Effector memory CD8-positive, alpha-beta T cell (primary cell): ENCODE results near the gene PDZRN3.

Experiments
- ATAC-seq: fragments of 150-1000 bp; cut with Tn5 transposase; replicated peaks from 2 replicates; pipeline ENCODE4 v1.10.0; 2021; ENCODE audit warnings: mild to moderate bottlenecking, moderate library complexity
- DNase-seq, 3 experiments: peaks; one replicate each; pipeline ENCODE4 v3.0.0; 2021
- H3K27ac Mint-ChIP-seq, 2 donors: one replicate each; pipeline ENCODE4 v1.8.0; 2022; ENCODE audit warnings: mild to moderate bottlenecking in 2 of 2, mixed read lengths in 2 of 2, moderate library complexity in 2 of 2
- H3K27me3 Mint-ChIP-seq, 2 donors: one replicate each; pipeline ENCODE4 v1.8.0; 2022; ENCODE audit warnings: mixed read lengths in 2 of 2
- H3K36me3 Mint-ChIP-seq: one replicate; pipeline ENCODE4 v1.8.0; 2022; ENCODE audit warnings: mild to moderate bottlenecking, moderate library complexity, mixed read lengths; ENCODE audit not compliant: insufficient read depth
- H3K4me1 Mint-ChIP-seq, 2 donors: one replicate each; pipeline ENCODE4 v1.8.0; 2022; ENCODE audit warnings: low read depth in 2 of 2, mixed read lengths in 2 of 2
- H3K4me3 Mint-ChIP-seq, 2 donors: one replicate each; pipeline ENCODE4 v1.8.0; 2022; ENCODE audit warnings: mild to moderate bottlenecking in 2 of 2, mixed read lengths in 2 of 2, moderate library complexity in 2 of 2
- H3K9me3 Mint-ChIP-seq, 2 donors: one replicate each; pipeline ENCODE4 v1.8.0; 2022; ENCODE audit warnings: mixed read lengths in 2 of 2

The PDZRN3 gene

GRCh38 chr3:73351423-73352071, 273.2 kb downstream of the PDZRN3 start:
- Mint-ChIP-seq H3K27ac (no peak overlapping the region), H3K9me3 (peaks cover 4 to 15% of the 10 kb centered on the region in 2 donors), H3K4me1 (no peaks in the 10 kb centered on the region), H3K36me3 (peaks cover 2% of the 10 kb centered on the region), H3K4me3 (no peak overlapping the region), H3K27me3 (no peaks in the 10 kb centered on the region)
- ATAC-seq (no peak), DNase-seq (no peak)

GRCh38 chr3:73350996-73351395, 273.7 kb downstream of the PDZRN3 start:
- ATAC-seq = no peak
- Mint-ChIP-seq H3K27ac (no peak overlapping the region), H3K36me3 (peaks cover 3% of the 10 kb centered on the region), H3K4me1 (no peaks in the 10 kb centered on the region), H3K27me3 (no peaks in the 10 kb centered on the region), H3K9me3 (peaks cover 2 to 10% of the 10 kb centered on the region in 2 donors), H3K4me3 (no peak overlapping the region)
- DNase-seq = no peak

GRCh38 chr3:73349657-73350056, 275.1 kb downstream of the PDZRN3 start:
- Mint-ChIP-seq H3K4me1 (no peaks in the 10 kb centered on the region), H3K4me3 (no peak overlapping the region), H3K27ac (no peak overlapping the region), H3K9me3 (peaks cover 2 to 8% of the 10 kb centered on the region in 2 donors), H3K36me3 (peaks cover 3% of the 10 kb centered on the region), H3K27me3 (no peaks in the 10 kb centered on the region)
- no peak for ATAC-seq
- no peak for DNase-seq

GRCh38 chr3:73342077-73342476, 282.7 kb downstream of the PDZRN3 start:
- H3K36me3 Mint-ChIP-seq = peaks cover 3% of the 10 kb centered on the region
- no peak overlapping the region for H3K27ac Mint-ChIP-seq
- H3K4me1 Mint-ChIP-seq = no peaks in the 10 kb centered on the region
- no peak for DNase-seq
- ATAC-seq = no peak
- H3K4me3 Mint-ChIP-seq = no peak overlapping the region
- peaks cover 2 to 6% of the 10 kb centered on the region in 2 donors for H3K9me3 Mint-ChIP-seq
- H3K27me3 Mint-ChIP-seq = peaks cover 0 to 6% of the 10 kb centered on the region in 2 donors

- DNase-seq (no peak), ATAC-seq (no peak)
- no peaks in the 10 kb centered on the region for H3K4me1 Mint-ChIP-seq
- H3K9me3 Mint-ChIP-seq = peaks cover 2 to 10% of the 10 kb centered on the region in 2 donors
- H3K36me3 Mint-ChIP-seq = no peaks in the 10 kb centered on the region
- peaks cover 0 to 6% of the 10 kb centered on the region in 2 donors for H3K27me3 Mint-ChIP-seq
- no peak overlapping the region for H3K4me3 Mint-ChIP-seq
- no peak overlapping the region for H3K27ac Mint-ChIP-seq
Observed at GRCh38 chr3:73341272-73341935, 283.3 kb downstream of the PDZRN3 start.

GRCh38 chr3:73332558-73332957, 292.2 kb downstream of the PDZRN3 start:
- Mint-ChIP-seq H3K4me1 (no peaks in the 10 kb centered on the region), H3K9me3 (peaks cover 0 to 7% of the 10 kb centered on the region in 2 donors), H3K36me3 (no peaks in the 10 kb centered on the region), H3K4me3 (no peak overlapping the region), H3K27me3 (peaks cover 0 to 2% of the 10 kb centered on the region in 2 donors), H3K27ac (no peak overlapping the region)
- DNase-seq (no peak), ATAC-seq (no peak)
